Stimulated activated CD4-positive, alpha-beta T cell treated with anti-CD3 and anti-CD28 coated beads, TNF-alpha, amount 100 ng/mL, for 4 hours (primary cell): Measurements from ENCODE around the gene ACAD11.

Source experiments
- DNase-seq, 3 experiments: peaks; one replicate each; pipeline ENCODE4 v3.0.0-alpha.2; 2020; ENCODE audit warnings: low read depth in 3 of 3

Gene ACAD11

DNA sequence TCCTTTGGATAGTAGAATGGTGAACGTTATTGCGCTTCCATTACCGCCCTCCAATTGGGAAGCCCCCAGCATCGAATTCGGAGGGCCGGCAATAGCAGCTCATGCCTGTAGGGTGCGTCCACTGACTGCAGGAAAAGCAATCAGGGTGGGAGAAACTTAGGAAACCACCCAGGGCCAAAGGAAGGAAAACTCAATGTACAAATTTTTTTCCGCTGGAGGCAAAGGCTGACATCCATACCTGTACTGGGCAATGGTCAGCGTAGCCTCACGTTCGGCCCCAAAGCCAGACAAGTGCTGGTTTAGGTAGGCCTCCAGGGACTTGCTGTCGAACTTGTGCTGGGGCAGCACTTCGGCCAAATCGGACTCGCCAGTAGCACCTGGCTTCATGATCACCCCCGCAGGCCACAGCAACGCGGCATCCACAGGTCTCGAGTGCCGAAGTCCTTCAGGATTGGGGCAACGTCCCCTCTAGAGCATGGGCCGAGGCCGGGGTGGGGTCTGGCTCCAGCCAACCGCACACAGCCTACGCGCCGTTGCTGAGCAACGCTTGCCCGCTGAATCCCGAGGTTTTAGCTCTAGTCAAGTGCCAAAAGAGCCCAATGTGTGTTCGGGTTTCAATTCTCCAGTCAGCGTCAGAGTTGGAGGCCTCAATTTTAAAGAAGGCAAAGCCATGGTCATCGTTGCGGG lies at the start of gene ACAD11:
Gene ACAD11 (minus strand): TSS at position 445 of the 687 bp plus-strand sequence. CDS start 58 bp downstream, at position 387.
- peak in 1 of 3 experiments; percentile 17 for DNase-seq

GRCh38 chr3:132703733-132704132 lies 44.1 kb upstream of the ACAD11 start:
- no peak for DNase-seq

GRCh38 chr3:132695422-132695821 lies 35.8 kb upstream of the ACAD11 start:
- DNase-seq: no peak

GRCh38 chr3:132694991-132695390 lies 35.4 kb upstream of the ACAD11 start:
- no peak for DNase-seq

- DNase-seq: no peak
These were observed 30.4 kb upstream of the ACAD11 start for GRCh38 chr3:132690040-132690439.

- no peak for DNase-seq
These were observed 22.6 kb upstream of the ACAD11 start for GRCh38 chr3:132682201-132682600.

DNA sequence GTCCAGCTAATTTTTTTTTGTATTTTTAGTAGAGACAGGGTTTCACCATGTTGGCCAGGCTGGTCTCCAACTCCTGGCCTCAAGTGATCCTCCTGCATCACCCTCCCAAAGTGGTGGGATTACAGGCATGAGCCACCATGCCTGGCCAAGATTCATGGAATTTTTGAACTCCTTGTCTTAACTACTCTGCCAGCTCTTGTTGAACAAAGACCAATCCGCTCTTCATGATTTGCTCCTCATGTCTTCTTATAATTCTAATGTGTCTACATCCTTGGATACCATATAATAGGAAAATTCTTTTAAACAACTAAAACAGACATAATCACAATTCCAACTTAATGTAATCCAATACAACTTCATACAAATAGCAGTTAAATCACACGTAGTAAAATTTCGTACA lies 21.8 kb upstream of the ACAD11 start:
- DNase-seq: no peak

DNA sequence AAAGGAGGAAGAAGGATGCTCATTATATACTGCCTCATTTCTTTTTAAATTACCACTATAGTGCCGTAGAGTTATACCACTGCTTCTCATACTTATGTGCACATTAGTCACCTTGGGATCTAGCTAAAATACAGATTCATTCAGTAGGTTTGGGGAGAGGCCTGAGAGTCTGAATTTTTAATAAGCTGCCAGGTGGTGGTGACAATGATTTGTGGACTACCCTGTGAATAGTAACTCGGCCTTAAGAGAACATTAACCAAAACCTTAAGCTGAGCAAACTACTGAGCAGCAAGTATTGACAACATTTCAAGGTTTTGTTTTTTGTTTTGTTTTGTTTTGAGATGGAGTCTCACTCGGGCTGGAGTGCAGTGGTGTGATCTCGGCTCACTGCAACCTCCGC lies 20.3 kb upstream of the ACAD11 start:
- DNase-seq: no peak

DNA sequence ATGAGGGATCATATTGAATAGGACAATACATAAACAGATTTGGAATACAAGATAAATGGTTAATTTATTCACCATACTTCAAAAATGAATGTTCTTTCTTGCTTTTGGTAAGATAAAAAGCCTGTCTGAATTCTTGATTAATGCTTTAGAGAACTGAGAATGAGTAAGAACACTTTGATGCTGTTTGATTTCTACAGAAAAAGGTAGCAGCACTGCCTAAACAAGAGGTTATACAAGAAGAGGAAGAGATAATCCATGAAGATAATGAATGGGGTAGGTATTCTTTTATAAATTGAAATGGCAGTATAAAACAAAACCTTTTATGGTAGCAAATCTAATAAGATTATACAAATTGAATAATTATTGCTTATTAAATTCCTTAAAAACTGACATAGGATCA lies 15.8 kb upstream of the ACAD11 start:
- DNase-seq: no peak

- no peak for DNase-seq
These were observed 9.7 kb upstream of the ACAD11 start for GRCh38 chr3:132669256-132669777.

- DNase-seq: no peak
These were observed 5.7 kb upstream of the ACAD11 start for GRCh38 chr3:132665230-132665745.

DNA sequence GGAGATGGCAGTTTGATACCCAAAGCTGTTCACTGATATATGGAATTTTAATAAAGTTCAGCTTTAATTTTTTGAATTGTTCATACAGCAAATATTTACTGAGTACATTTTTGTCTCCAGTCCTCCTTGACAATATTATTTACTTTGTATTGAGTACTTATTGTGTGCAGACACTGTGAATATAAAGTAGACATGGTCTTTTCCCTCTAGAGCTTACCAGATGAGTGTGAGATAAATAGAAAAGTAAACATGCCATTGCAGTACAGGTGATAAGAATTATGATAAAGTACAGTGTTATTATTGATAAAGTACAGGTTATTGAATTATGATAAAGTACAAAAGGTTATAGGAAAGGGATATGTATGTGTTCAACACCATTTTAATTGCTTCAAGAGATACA lies 2.6 kb upstream of the ACAD11 start:
- DNase-seq: no peak

DNA sequence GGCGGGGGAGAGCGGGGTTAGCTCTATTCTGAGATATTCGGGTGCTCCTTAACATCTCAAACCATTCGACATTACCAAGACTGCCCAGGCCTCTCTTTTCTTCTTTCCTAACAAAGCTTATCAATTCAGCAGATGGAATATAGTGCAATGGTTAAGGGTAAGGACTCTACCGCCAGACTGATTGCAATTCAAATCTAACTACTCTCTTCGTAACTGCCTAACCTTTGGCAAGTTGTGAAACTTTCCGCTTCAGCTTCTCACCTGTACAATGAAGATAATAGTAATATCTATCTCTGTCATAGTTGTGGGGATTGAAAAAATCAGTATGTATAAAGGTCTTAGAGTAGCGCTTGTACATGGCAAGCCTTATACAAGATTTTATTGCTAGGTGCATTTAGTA lies 1.5 kb upstream of the ACAD11 start:
- DNase-seq: no peak

DNA sequence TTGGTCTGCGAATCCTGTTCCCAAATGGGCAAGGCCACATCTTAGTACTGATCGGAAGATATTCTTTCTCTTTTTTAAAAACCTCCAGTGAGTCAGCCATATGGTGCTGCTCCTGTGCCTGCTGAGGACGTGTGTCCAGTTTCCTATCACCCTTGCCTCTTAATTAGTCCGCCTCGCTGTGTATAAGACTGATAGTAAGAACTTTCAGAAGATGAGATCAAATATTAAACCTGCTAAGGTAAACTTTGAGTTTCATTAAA lies 1.1 kb upstream of the ACAD11 start:
- no peak for DNase-seq

DNA sequence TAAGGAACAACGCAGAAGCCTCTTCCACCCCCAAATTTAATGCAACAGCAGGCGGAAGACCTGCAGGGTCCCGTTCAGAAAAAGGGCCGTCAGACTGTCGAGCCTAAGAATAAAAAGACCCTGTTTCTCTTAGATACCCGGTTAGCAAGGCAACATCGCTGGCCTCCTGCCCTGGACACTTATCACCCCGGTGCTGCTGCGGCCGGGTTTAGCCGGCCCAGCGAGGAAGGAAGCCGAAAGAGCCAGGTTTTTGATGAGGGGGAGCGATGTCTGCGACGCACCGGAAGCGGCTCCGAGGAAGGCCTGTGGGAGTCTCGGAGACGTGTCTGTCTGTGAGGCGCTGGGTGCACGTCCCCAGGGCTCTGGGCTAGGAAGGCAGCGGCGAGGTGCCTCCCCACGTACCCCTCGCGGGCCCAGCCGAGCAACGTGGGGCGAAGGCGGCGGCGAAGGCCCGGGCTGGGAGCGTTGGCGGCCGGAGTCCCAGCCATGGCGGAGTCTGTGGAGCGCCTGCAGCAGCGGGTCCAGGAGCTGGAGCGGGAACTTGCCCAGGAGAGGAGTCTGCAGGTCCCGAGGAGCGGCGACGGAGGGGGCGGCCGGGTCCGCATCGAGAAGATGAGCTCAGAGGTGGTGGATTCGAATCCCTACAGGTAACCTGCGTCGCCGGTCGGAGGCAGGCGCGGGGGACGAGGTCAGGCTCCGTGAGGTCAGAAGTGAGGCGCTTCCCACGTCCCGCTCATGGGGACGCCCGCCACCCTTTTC lies 622 bp upstream of the ACAD11 start, which contains the start of gene UBA5:
Gene UBA5 (plus strand): TSS at position 278 of the 759 bp plus-strand sequence. CDS start 209 bp downstream, at position 487.
- DNase-seq: peak; percentile 39 to 59 (median 42)

- no peak for DNase-seq
These were observed 627 bp downstream of the ACAD11 start for GRCh38 chr3:132659000-132659364.

- DNase-seq: no peak
These were observed 1.5 kb downstream of the ACAD11 start for GRCh38 chr3:132657869-132658747.

DNA sequence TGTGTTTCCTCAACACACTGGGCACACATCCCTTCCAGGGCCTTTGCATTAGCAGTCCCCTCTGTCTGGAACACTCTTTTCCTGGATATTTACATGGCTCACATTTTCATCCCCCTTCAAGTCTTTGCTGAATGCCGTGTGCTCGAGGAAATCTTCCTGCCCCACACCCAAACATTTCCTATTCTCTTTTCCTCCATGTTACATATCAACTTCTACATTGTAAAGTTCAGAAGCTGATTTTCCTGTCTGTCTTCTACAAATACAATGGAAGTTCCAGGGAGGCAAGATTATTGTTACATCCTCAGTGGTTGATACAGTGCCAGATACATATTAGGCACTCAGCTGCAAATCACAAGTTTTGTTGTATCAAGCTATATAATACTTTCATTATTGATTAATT lies 4.1 kb downstream of the ACAD11 start:
- no peak for DNase-seq

DNA sequence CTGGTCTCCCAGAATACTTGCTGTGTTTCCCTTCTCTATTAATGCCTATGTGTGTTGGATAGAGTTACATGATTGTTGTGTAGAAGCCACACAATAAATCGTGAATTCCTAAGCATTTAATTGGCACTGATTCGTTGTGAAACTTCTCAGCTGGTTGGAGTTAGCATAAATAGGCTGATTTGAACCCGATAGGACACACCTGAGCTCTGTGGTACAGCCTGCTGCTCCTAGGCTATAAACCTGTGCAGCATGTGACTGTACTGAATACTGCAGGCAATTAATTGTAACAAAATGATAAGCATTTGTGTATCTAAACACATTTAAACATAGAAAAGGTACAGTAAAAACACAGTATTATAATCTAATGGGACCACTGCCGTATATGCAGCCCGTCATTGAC lies 4.9 kb downstream of the ACAD11 start:
- DNase-seq: no peak

DNA sequence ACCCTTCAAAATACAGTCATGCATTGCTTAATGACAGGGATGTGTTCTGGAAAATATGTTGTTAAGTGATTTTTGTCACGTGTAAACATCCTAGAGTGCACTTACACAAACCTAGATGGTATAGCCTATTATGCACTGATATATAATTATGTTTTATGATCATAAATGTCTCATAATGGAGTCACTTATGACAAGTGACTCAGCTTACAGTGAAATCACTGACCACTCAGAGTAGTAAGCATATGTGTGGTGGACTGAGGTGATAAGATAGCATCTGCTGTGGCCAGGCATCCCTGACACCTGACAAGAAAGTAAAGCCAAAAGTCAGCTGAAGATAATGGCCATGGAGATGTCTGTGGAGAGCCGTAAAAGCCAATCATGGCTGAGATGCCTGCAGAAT lies 5.4 kb downstream of the ACAD11 start:
- DNase-seq: no peak

DNA sequence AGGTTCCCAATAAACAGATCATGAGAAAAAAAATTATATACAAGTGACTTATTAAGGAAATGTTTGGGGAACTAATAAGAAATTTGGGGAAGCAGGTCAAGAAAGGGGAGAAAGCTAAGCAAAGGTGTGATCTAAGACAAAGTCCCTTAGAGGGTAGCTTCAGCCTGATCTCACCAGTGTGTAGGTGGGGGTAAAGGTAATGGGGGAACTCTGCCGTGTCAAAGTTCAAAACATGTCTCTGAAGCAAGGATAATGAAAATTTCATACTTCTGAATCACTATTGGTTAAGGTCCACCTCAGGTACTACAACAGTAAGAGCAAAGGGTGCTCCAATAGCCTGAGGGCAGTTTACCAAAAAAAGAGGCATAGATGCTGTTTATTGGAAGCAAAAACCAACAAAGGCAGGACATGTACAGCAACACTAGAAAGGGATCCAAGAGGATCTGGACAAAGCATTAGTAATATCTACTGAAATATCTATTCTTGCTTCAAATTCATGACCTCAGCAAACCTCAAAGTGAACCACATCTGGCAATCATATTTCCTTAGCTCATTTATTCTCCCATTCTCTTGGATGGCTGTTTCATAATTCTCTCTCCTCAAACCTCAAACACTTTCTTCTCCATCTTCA lies 6.9 kb downstream of the ACAD11 start:
- DNase-seq: no peak

DNA sequence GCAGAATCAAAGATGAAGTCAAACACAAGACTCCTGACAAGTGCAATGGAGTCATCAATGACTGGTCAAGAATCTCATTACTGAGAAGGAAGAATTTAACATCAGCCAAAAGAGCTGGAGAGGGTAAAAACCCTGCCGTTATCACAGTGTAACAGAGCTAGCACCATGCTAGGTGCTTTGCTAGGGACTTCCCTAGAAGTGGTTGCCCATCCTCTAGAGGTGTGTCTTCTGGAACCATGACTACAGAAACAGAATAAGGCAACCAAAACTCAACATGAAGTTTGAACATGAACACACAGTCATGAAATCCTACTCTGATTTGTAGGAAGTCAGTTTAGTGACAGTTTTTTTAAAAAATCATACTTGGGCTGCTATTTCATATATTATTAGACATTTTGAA lies 9.5 kb downstream of the ACAD11 start:
- DNase-seq: no peak
